ENCODE measurements around the gene CCL5.

DNA sequence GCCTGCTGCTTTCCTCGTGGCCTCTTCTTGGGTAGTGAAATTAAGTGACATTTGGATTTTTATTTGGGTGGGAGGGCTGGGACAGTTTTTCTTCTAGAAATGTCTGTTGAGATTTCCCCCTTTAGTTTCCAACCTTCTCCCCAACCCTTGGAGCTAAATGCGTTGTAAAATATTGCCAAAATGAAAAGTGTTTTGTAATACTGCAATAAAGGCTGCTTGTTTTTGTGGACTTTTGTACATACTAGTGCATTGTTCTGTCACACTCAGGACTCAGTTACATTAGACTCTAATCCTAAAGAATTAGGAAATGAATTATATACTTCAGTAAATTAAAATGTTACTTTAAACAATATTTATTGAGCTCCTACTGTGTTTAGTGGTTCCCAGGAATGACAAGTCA is 33.2 kb downstream of the CCL5 start:
- TF ChIP-seq, protein P1, sequence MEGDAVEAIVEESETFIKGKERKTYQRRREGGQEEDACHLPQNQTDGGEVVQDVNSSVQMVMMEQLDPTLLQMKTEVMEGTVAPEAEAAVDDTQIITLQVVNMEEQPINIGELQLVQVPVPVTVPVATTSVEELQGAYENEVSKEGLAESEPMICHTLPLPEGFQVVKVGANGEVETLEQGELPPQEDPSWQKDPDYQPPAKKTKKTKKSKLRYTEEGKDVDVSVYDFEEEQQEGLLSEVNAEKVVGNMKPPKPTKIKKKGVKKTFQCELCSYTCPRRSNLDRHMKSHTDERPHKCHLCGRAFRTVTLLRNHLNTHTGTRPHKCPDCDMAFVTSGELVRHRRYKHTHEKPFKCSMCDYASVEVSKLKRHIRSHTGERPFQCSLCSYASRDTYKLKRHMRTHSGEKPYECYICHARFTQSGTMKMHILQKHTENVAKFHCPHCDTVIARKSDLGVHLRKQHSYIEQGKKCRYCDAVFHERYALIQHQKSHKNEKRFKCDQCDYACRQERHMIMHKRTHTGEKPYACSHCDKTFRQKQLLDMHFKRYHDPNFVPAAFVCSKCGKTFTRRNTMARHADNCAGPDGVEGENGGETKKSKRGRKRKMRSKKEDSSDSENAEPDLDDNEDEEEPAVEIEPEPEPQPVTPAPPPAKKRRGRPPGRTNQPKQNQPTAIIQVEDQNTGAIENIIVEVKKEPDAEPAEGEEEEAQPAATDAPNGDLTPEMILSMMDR (IDR thresholded peaks at IDR 0.05; ENCODE audit: low read depth, low read length), result no peak
- no peak for TF ChIP-seq EZH2phosphoT487 (IDR thresholded peaks at IDR 0.05; ENCODE audit: low read depth)

Measured in OCI-LY3 (cell line).